ENCODE data around the gene TNS2.

- TF ChIP-seq, protein P1, sequence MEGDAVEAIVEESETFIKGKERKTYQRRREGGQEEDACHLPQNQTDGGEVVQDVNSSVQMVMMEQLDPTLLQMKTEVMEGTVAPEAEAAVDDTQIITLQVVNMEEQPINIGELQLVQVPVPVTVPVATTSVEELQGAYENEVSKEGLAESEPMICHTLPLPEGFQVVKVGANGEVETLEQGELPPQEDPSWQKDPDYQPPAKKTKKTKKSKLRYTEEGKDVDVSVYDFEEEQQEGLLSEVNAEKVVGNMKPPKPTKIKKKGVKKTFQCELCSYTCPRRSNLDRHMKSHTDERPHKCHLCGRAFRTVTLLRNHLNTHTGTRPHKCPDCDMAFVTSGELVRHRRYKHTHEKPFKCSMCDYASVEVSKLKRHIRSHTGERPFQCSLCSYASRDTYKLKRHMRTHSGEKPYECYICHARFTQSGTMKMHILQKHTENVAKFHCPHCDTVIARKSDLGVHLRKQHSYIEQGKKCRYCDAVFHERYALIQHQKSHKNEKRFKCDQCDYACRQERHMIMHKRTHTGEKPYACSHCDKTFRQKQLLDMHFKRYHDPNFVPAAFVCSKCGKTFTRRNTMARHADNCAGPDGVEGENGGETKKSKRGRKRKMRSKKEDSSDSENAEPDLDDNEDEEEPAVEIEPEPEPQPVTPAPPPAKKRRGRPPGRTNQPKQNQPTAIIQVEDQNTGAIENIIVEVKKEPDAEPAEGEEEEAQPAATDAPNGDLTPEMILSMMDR (IDR thresholded peaks at IDR 0.05), result no peak
- no peak for TF ChIP-seq TEAD4 (IDR thresholded peaks at IDR 0.05; ENCODE audit: borderline replicate concordance, insufficient read depth)
- TF ChIP-seq, protein P2, sequence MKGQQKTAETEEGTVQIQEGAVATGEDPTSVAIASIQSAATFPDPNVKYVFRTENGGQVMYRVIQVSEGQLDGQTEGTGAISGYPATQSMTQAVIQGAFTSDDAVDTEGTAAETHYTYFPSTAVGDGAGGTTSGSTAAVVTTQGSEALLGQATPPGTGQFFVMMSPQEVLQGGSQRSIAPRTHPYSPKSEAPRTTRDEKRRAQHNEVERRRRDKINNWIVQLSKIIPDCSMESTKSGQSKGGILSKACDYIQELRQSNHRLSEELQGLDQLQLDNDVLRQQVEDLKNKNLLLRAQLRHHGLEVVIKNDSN (IDR thresholded peaks at IDR 0.05; ENCODE audit: borderline replicate concordance, low read depth), result no peak
- no peak for TF ChIP-seq EZH2phosphoT487 (IDR thresholded peaks at IDR 0.05; ENCODE audit: borderline replicate concordance, low read depth)
- TF ChIP-seq NFIC (IDR thresholded peaks at IDR 0.05; ENCODE audit: borderline replicate concordance), result no peak
- TF ChIP-seq SMC3 (IDR thresholded peaks at IDR 0.05; ENCODE audit: low read depth, low read length), result no peak
- no peak for TF ChIP-seq POLR2AphosphoS5 (IDR thresholded peaks at IDR 0.05; ENCODE audit: low read depth, low read length)
- no peak for TF ChIP-seq SIN3A (IDR thresholded peaks at IDR 0.05; ENCODE audit: borderline replicate concordance, low read depth, low read length)
- no peak for TF ChIP-seq YY1 (IDR thresholded peaks at IDR 0.05; ENCODE audit: low read depth)
- no peak for TF ChIP-seq FOXM1 (IDR thresholded peaks at IDR 0.05; ENCODE audit: low read depth)
Observed at GRCh38 chr12:53090105-53090504, 40.2 kb downstream of the TNS2 start.

Measured in SK-N-SH (cell line).